ENCODE measurements around the gene STRBP.

STRBP gene

DNA sequence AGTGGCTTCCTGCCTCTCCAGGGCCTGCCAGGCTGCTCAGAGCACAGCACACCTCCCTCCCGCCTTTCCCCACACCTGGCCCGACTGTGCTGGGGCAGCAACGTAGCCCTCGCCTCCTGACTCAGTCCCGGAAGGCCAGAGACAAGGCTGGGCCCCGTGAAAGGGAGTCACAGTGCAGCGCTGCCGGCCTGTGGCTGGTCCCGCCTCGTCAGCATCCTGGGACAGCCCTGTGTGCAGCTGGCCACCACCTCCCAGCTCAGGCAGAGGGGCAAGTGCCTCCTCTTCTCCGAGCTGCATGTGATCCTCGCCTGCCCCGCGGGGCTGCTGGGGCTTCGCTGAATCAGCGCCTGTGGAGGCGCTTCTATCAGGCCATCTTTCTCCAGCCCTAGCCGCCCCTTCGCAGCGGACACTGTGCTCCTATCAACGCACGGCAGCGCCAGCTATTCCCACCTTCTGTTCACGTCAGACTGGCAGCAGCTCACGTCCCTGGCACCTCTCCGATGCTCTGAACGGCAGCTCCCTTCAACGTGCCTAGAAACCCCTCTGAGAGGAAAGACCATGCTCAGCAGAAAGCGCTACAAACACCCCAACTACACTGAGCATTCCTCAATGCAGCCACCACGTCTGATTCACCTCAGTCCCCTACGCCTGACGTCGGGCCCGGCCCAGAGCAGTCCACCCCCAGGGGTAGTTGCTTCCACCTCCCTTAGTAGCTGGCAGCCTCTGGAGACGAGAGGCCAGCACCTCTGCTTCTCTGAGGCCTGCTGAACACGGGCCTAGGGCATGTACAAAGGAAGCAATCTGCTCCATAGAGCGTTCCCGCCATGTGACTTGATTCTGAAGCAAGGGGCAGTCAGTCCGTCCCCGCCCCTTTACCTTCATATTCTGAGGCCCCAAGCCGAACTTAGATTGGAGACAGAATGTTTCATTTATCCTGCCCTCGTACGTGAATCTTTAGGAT lies 156.1 kb downstream of the STRBP start:
- peak in 9 of 42 donors; percentile 20 to 65 (median 45) for DNase-seq
- intact Hi-C loops (cut with DNase I) = no loop called here

DNA sequence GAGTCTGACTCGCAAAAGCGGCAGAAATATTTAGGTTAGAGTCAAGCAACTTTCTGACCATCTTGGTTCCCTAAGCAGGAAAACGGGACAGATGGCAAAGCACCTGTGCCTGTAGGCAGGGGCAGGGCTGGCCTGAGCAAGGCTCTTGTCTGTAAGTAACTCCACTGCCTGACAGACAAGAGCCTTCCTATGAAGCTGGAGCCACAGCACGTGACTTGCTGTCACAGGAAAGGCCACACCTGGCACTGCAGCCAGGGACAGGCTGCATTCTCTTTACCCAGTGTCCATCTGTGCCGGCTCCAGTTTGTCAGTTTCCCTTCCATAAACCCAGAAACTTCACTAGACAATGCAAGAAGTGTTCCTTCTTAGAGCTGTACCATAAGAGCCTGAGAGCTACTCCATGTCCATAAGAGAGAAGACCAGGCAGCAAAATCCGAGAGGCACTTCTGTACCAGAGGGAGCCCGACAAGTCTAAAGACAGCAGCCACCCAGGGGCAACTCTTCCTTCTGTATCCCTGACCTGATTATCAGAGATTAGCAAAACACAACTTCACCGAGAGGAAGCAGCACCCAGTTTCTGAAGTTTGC lies 156.9 kb downstream of the STRBP start:
- DNase-seq = no peak
- intact Hi-C loops (cut with DNase I) = no loop called here

DNA sequence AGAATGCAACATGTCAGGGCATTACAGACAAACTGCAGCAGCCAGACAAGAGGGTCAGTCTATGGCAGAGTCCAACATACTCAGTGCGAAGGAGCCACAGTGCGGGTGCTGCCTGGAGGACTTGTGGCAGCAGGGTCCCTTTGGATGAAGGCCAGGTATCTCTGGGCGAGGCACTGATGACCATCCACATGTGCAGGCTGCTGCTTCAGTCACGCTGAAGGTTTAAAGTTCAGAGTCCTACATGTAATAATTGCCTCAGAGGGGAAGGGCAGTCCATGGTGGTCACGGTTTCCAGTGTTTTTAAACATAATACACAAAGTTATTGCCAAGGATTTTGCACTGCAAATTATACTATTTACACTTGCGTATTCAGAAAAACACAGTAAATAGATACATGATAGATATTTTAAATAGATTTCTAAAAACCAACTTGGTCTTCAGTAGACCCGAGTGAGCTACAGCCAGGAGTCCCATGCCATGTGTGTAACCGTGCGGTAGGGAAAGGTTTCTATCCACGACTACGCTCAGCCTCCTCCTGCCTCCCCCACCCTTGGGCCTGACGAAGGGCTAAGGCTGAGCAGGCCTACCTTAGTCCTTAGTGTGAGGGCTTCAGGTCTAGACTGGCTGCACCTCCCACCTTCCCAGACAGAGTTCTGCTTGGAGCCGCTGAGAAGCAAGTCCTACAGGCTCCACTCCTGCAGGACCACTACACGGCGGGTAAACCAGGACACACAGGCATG lies 158.7 kb downstream of the STRBP start:
- intact Hi-C loops (cut with DNase I) = no loop called here
- DNase-seq = no peak

DNA sequence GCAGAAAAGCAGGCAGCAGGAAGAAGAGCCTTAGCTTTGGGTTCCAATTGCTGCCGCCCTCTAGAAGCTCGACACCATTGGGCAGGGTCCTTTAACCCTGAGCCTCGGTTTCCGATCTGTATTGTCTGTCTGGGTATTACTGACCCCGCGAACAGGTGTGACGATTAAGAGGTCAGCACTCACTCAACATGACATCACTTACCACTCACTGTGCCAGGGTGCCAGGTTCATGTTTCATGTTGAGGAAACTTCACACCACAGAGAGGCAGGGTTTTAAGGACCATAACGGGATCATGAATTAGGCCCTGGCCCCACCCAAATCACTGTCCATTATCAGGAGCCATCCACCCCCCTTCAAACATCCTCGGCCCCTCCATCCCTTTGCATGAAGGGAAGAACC lies 159.4 kb downstream of the STRBP start:
- intact Hi-C loops (cut with DNase I) = no loop called here
- DNase-seq = no peak

DNA sequence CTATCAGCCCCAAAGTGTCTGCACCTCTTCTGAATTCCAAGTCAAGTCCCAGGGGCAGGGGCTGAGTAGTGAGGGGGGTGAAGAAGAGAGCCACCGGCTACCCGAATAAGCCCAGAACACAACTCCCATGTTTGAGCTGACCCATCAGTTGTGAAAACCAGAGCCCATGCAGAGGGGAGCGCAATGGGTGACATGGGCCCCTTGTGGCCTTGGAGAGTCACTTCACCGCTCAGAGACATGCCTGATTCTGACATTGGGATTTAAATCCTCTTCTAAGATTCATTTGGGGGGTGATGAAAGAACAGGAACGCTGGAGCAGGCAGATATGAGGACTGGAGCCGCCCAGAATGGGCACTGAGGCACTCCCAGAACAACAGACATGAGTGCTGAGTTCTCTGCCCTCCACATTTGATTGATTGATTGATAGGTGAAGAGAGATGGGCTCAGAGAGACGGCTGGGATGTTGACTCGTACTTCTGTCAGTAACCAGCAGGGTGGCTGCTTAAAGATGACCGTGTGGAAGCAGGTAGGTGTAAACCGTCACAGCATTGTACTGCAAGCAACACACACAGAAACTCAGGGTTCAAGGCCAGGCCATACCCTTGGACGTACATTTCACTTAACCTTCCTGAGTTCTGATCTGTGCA lies 160.6 kb downstream of the STRBP start:
- intact Hi-C loops (cut with DNase I) = no loop called here
- DNase-seq = no peak

DNA sequence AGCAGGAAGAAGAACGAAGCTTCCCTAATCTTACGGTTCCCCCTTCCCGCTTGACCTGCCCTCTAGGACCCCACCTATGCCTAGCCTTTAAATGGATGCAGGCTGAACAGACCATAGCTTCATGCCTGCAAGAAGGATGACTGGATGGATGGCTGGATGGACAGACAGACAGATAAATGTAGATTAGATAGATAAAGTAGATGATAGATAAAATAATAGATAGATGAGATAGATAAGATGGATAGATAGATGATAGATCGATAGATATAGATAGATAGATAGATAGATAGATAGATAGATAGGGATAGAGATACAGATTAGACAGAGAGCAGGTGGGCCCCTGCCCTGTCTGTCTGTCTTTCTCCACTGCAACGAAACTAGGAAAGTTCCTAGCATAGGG lies 162.9 kb downstream of the STRBP start:
- peak in 1 of 42 donors; percentile 4 for DNase-seq
- intact Hi-C loops (cut with DNase I) = no loop called here

DNA sequence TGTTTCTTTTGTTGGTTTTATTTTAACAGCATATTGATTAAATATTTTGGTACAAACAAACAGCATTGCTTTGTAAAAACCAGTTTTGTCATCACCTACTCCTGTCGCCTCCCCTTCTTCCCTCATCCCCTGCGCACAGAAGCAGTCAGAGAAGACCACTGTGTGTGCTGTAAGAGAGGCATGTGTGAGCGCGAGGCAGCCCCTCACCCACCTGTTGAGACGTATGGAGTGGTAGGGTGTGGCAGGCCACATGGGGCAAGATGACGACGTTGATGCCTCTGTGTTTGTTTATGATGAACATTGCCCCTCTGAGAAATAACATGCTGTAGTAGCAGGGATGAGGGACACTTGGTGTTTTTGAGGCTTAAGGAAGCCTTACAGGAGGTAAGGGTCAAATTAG lies 163.6 kb downstream of the STRBP start:
- DNase-seq = peak in 1 of 42 donors; percentile 29
- intact Hi-C loops (cut with DNase I) = no loop called here

DNA sequence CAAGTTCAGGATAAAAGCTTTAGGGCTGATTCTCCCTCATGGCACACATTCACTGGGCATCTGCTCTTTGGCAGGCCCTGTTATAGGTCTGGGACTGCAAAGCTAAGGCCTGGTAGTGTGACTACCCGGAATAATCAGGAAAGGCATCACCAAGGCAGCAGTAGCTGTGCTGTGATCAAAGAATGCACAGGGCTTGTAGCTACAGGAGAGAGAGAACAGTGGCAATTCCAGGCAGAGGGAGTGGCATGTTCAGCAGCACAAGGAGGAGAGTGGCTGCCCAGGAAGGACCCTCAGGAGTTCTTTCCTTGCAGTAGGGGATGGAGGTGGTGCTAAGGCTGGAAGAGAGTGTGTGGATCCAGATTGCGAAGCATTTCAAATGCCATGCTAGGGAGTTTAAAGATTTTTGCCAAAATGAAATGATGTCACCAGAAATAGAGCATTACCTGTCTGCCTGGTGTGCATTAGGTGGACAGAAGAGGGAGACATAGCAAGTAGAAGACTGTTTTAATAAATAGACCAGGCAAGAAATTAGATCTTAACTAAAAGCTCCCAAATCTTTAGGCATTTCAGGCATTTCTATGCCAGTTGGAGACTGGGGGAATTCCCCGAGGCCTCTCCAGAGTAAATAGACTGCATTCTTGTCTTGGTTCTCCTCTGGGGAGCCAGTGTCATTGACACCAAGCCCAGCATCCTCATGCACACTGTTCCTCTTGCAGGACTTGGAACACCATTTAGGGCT lies 165.8 kb downstream of the STRBP start:
- DNase-seq = peak in 3 of 42 donors; percentile 20 to 60 (median 42)
- intact Hi-C loops (cut with DNase I) = no loop called here

DNA sequence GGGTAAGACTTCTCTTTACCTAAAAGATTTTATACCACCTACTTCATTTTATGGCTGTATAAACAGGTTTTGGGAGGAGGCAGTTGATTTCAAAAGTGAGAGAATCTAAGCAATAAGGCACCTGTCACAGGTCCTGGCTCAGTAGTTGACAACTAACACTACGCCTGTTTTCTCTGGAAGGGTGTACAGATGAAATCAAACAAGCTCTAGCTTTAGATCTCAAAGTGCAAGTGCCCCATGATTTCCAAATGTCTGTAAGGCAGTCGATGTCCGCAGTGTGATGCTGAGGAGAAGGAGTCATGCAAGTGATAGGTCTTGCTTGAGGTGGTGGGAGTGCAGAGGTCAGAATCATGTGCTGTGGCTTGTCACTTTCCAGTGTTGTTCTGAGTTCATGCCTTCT lies 168.8 kb downstream of the STRBP start:
- intact Hi-C loops (cut with DNase I) = no loop called here

DNA sequence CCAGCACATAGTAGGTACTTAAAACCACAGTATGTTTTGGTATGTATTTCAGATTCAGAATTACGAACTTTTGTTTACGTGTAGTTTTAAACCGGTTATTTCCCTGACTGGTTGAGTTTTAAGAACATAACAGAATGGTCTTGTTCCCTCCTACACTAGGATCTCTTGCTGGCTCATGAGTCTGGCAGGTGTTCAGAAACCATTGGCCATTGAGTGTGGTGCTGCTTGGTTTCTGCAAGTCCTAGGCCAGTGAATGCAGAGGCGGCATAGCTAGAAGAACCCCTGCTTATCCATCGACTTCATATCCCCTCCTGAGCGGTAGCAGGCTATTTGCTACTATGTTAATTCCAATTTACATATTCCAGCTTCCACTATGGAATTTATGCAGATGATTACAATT lies 169.3 kb downstream of the STRBP start:
- intact Hi-C loops (cut with DNase I) = no loop called here
- DNase-seq = peak in 3 of 42 donors; percentile 33 to 47 (median 46)

More for the DNA sequence above, 168.8 kb downstream of the STRBP start:
- DNase-seq = no peak

DNA sequence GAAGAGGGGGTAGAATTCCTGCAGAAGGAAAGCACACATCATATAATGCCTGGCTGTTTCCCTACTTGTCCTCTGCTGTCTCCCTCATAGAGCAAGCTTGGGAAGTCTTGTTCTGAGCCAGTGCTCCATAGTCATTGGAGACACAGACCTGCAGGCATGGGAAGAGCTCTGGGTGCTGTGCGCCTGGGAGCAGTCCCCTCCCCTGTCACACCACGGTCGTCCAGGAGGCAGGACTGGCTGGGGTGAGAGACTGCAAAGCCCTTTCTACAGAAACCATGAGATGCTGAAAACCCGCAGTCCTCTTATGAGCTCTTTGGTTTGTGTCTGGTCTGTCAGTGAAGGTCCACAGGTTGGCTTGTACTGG lies 170.3 kb downstream of the STRBP start:
- intact Hi-C loops (cut with DNase I) = no loop called here
- no peak for DNase-seq

DNA sequence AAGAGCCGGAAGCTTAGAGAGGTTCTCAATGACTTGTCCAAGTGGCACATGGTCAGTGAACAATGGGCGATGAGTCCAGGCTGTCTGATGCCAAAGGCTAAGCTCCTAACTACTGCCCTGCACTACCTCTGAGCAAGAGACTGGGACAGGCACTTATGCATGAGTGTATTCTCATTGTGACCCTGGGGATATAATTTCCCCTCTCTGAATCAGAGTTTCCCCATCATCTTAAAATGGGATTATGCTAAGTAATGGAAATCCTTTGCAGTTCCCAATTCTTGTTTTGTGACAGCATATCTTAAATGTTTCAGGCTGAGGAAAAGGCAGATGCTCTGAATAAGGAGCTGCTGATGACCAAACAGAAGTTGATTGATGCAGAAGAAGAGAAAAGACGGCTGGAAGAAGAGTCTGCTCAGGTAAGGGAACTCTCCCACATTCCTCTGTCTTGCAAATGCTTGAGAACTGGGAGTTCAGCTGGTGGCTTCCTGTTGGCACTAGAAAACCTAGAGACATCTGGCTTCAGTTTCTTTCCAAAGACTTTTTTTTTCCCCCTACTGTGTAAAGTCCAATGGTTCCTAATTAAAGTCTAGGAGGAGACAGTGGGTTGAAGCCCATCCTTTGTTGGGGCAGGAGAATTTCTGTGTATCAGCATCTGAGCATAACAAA lies 170.8 kb downstream of the STRBP start:
- DNase-seq = no peak
- intact Hi-C loops (cut with DNase I) = no loop called here

DNA sequence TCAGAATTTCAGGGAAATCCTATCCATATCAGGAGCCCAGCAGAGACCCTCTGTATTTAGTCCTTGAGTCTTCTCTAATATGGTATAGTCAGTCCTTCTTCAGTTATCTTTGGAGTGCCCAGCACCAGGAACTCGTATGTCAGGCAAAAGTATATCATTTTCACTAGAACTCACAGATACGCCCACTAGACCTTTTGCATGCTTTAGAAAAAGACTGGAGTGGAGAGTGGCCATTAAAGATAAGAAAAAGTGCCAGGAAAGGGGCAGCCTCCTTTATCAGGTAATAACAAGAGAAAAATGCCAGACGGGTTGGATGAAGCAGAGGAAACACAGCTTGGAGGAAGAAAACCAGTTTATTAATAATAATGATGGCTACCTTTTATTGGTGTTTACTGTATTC lies 171.4 kb downstream of the STRBP start:
- DNase-seq = no peak
- intact Hi-C loops (cut with DNase I) = no loop called here

DNA sequence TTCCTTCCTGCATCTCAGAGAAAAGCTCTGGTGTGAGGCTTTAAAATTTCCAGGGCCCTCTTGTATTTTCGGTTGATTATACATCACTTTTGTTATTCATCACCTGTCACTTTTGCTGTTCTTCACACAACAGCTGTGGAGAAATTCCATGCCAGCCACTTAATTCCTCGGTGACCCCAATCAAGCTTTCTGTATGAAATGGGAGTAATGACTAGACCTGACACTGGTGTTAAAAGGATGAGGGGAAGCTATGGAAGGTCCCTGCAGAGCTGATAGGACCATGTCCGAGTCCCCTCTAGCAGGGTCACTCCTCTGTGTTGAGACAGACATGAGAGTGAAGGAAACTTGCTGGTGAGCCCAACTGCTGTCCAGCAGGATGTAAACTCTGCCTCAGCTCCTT lies 175.2 kb downstream of the STRBP start:
- no peak for DNase-seq
- intact Hi-C loops (cut with DNase I) = no loop called here

DNA sequence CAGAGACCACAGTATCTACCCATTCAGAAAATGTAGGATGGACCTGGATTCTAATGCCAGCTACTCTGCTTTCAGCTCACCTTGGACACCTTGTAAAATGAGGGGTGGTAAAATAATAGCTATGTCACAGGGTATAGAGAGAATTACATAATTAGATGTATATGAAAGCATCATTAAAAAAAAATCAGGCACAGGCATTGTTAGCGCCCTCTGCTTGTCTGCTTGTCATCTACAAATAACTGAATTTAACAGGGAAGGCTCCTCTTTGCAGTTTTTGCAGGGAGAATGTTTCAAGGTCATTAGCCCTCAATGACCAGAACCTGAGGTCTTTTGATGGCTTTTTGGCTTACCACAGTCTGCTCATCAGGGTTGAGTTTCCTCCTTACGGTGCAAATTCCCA lies 176.9 kb downstream of the STRBP start:
- intact Hi-C loops (cut with DNase I) = no loop called here
- DNase-seq = no peak

DNA sequence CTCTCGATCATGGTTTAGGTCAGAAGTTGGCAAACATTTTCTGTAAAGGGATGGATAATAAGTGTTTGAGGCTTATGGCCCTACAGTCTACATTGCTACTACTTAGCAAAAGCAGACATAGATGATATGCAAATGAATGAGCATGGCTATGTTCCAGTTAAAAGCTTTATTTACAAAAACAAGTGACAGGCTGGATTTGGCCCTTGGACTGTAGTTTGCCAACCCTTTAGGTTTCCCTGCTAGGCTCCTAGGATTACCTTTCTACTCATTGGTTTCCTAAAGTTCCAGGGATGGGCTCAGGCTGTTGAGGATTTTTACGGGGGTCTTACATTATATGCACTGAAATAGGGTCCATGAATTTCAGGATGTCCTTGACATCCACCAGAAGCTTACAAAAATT lies 177.4 kb downstream of the STRBP start:
- no peak for DNase-seq

DNA sequence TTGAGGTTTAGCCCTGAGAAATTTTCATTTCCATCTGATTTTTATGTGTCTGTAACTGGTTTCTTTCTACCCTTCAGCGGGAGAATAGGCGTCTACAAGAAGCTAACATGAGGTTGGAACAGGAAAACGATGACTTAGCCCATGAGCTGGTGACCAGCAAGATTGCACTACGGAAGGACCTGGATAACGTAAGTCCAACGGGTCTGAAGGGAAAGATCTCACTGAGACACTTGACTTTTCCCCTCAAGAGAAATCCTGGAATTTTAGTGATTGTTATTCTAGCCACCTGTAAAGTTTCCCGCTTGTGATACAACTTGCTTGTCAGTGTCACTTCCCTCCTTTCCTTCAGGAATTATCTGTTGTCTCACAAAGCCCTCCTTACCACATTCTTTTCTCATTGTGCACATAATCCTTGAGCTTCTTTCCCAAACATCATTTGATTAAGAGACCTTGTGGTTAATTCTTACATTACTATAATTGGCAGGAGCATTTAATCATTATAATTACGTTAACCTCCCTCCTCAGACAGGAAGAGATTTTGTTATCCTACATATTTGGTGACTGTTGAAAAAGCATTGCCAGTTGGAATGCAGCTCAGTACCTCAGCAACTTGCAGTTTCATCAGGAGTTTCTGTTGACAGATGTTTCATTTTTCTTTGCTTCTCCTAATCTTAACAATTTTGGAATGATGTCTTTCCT lies 178.0 kb downstream of the STRBP start:
- DNase-seq = no peak
- intact Hi-C loops (cut with DNase I) = no loop called here

More for the DNA sequence above, 177.4 kb downstream of the STRBP start:
- intact Hi-C loops (cut with DNase I) = no loop called here

DNA sequence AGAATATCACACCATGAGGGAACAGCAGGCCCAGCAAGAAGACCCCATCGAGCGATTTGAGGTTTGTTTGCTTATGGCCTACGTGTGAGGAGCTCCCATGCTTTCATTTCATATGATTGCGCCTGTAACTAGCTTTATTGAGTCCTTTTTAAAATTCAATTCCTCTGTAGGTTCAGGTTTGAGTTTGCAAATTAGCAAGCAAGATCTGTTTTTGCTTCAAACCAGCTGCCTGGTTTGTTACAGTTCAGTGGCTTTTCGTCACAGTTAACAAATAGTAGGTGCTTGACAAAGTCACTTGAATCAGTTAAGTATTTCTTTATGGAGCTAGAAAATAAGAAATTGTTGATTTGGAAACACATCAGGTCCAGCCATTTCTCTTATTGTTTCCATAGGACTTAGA lies 178.6 kb downstream of the STRBP start:
- intact Hi-C loops (cut with DNase I) = no loop called here
- DNase-seq = no peak

Data from head of caudate nucleus (tissue), 42 donors.